ENCODE results near the gene PIK3R5. TPM values are rescaled to one million over a fixed set of nuclear protein-coding genes. Genes with fewer than 3 reads are reported as not detected.

The PIK3R5 gene
- total RNA-seq, 4 donors from 2014 or later, result 1.6 to 12.0 (median 8.4) TPM

GRCh38 chr17:8928347-8928746 lies 37.2 kb downstream of the PIK3R5 start:
- no peaks in the 10 kb centered on the region for H3K27me3 ChIP-seq
- H3K9me3 ChIP-seq, result peaks cover 0 to 5% of the 10 kb centered on the region in 2 donors
- TF ChIP-seq POLR2A (IDR thresholded peaks at IDR 0.05) (no peak), CTCF (IDR thresholded peaks at IDR 0.05) (no peak)
- no peaks in the 10 kb centered on the region for H3K4me1 ChIP-seq
- H3K27ac ChIP-seq, result no peak overlapping the region
- no peak for DNase-seq
- no peaks in the 10 kb centered on the region for H3K36me3 ChIP-seq
- no peak overlapping the region for H3K4me3 ChIP-seq
- intact Hi-C loops (cut with DNase I; ENCODE audit: low total_unique reads), result no loop called here

- no peak overlapping the region for H3K4me3 ChIP-seq
- intact Hi-C loops (cut with DNase I; ENCODE audit: low total_unique reads), result no loop called here
- no peak overlapping the region for H3K27ac ChIP-seq
- H3K9me3 ChIP-seq, result peaks cover 0 to 5% of the 10 kb centered on the region in 2 donors
- no peaks in the 10 kb centered on the region for H3K36me3 ChIP-seq
- H3K4me1 ChIP-seq, result no peaks in the 10 kb centered on the region
- H3K27me3 ChIP-seq, result no peaks in the 10 kb centered on the region
- DNase-seq, result no peak
- TF ChIP-seq POLR2A (IDR thresholded peaks at IDR 0.05), result no peak
- TF ChIP-seq CTCF (IDR thresholded peaks at IDR 0.05), result no peak
These were observed 38.1 kb downstream of the PIK3R5 start for GRCh38 chr17:8927395-8927794.

- no peak overlapping the region for H3K27ac ChIP-seq
- H3K4me1 ChIP-seq, result no peaks in the 10 kb centered on the region
- no peak for DNase-seq
- H3K27me3 ChIP-seq, result no peaks in the 10 kb centered on the region
- intact Hi-C loops (cut with DNase I; ENCODE audit: low total_unique reads), result no loop called here
- TF ChIP-seq POLR2A (IDR thresholded peaks at IDR 0.05), result no peak
- H3K4me3 ChIP-seq, result no peak overlapping the region
- H3K36me3 ChIP-seq, result no peaks in the 10 kb centered on the region
- H3K9me3 ChIP-seq, result peaks cover 0 to 5% of the 10 kb centered on the region in 2 donors
These were observed 39.7 kb downstream of the PIK3R5 start for GRCh38 chr17:8925808-8926207.

- TF ChIP-seq CTCF (IDR thresholded peaks at IDR 0.05) (no peak), POLR2A (IDR thresholded peaks at IDR 0.05) (no peak)
- H3K4me3 ChIP-seq, result no peak overlapping the region
These were observed 40.4 kb downstream of the PIK3R5 start for GRCh38 chr17:8925141-8925540.

GRCh38 chr17:8924595-8924994 lies 40.9 kb downstream of the PIK3R5 start:
- Histone ChIP-seq H3K4me3 (no peak overlapping the region), H3K4me1 (no peaks in the 10 kb centered on the region), H3K27ac (no peak overlapping the region), H3K9me3 (peaks cover 0 to 5% of the 10 kb centered on the region in 2 donors), H3K27me3 (no peaks in the 10 kb centered on the region), H3K36me3 (no peaks in the 10 kb centered on the region)
- TF ChIP-seq POLR2A (IDR thresholded peaks at IDR 0.05), result no peak
- TF ChIP-seq CTCF (IDR thresholded peaks at IDR 0.05), result no peak
- DNase-seq, result no peak
- intact Hi-C loops (cut with DNase I; ENCODE audit: low total_unique reads), result no loop called here

More at GRCh38 chr17:8925141-8925540, 40.4 kb downstream of the PIK3R5 start:
- H3K36me3 ChIP-seq, result no peaks in the 10 kb centered on the region
- DNase-seq, result no peak
- peaks cover 0 to 5% of the 10 kb centered on the region in 2 donors for H3K9me3 ChIP-seq
- no peaks in the 10 kb centered on the region for H3K27me3 ChIP-seq
- H3K27ac ChIP-seq, result no peak overlapping the region
- no peaks in the 10 kb centered on the region for H3K4me1 ChIP-seq
- intact Hi-C loops (cut with DNase I; ENCODE audit: low total_unique reads), result no loop called here

GRCh38 chr17:8923762-8924161 lies 41.7 kb downstream of the PIK3R5 start:
- DNase-seq, result no peak
- Histone ChIP-seq H3K9me3 (peaks cover 0 to 5% of the 10 kb centered on the region in 2 donors), H3K27me3 (no peaks in the 10 kb centered on the region), H3K4me3 (no peak overlapping the region), H3K27ac (no peak overlapping the region), H3K4me1 (no peaks in the 10 kb centered on the region), H3K36me3 (no peaks in the 10 kb centered on the region)
- TF ChIP-seq CTCF (IDR thresholded peaks at IDR 0.05) (no peak), POLR2A (IDR thresholded peaks at IDR 0.05) (no peak)
- intact Hi-C loops (cut with DNase I; ENCODE audit: low total_unique reads), result no loop called here
